Glomerular endothelial cell (primary cell): ENCODE data around the gene CDC26. TPM values are rescaled to one million over a fixed set of nuclear protein-coding genes. Genes with fewer than 3 reads are reported as not detected.
A peak's percentile ranks its signal among the peaks of the same experiment; 100 is the strongest.
"Not testable (repeated sequence)": the region's sequence is repeated elsewhere in the genome, so short reads cannot be mapped to it uniquely, and the experiment has no call there.

ENCODE experiments used
- DNase-seq: peaks from one replicate; pipeline ENCODE4 v3.0.0-alpha.2; 2011; ENCODE audit warnings: low read depth, low spot score; ENCODE audit errors: extremely low read depth
- total RNA-seq: library from RNA; depleted of rRNA; stranded (reverse); fragments of >200 nt; gene quantifications from 2 replicates; pipeline ENCODE4 v1.2.3, GENCODE V29; 2015

Gene CDC26
- total RNA-seq, 1 donor from 2014 or later: 20.9 TPM

- DNase-seq: not testable (repeated sequence)
Observed at GRCh38 chr9:113296247-113296646, 20.9 kb upstream of the CDC26 start.

GRCh38 chr9:113293285-113293878 is 18.0 kb upstream of the CDC26 start:
- DNase-seq: no peak

GRCh38 chr9:113290052-113290607 is 14.8 kb upstream of the CDC26 start:
- DNase-seq: no peak

GRCh38 chr9:113289091-113289490 is 13.7 kb upstream of the CDC26 start:
- no peak for DNase-seq

GRCh38 chr9:113281356-113281755 is 6.0 kb upstream of the CDC26 start:
- DNase-seq: no peak

- DNase-seq: no peak
Observed at GRCh38 chr9:113278840-113279239, 3.5 kb upstream of the CDC26 start.

- DNase-seq: peak; percentile 39
Observed at GRCh38 chr9:113274474-113275156, 757 bp downstream of the CDC26 start.

- DNase-seq: no peak
Observed at GRCh38 chr9:113269871-113270270, 5.5 kb downstream of the CDC26 start.

- no peak for DNase-seq
Observed at GRCh38 chr9:113269355-113269754, 6.0 kb downstream of the CDC26 start.

- DNase-seq: no peak
Observed at GRCh38 chr9:113267911-113268566, 7.3 kb downstream of the CDC26 start.

- DNase-seq: no peak
Observed at GRCh38 chr9:113266174-113266573, 9.2 kb downstream of the CDC26 start.

GRCh38 chr9:113261917-113262671 is 13.3 kb downstream of the CDC26 start:
- no peak for DNase-seq

GRCh38 chr9:113258282-113258681 is 17.1 kb downstream of the CDC26 start:
- no peak for DNase-seq

GRCh38 chr9:113257863-113258262 is 17.5 kb downstream of the CDC26 start:
- DNase-seq: no peak

GRCh38 chr9:113255438-113255837 is 19.9 kb downstream of the CDC26 start:
- DNase-seq: no peak

- no peak for DNase-seq
Observed at GRCh38 chr9:113254991-113255390, 20.4 kb downstream of the CDC26 start.

- DNase-seq: no peak
Observed at GRCh38 chr9:113250807-113251206, 24.6 kb downstream of the CDC26 start.

- not testable (repeated sequence) for DNase-seq
Observed at GRCh38 chr9:113249661-113250060, 25.7 kb downstream of the CDC26 start.

- no peak for DNase-seq
Observed at GRCh38 chr9:113247640-113248039, 27.7 kb downstream of the CDC26 start.

- DNase-seq: no peak
Observed at GRCh38 chr9:113246928-113247327, 28.4 kb downstream of the CDC26 start.

- no peak for DNase-seq
Observed at GRCh38 chr9:113245894-113246293, 29.5 kb downstream of the CDC26 start.
